Activated B cell treated with CpG ODN at 0.5 μM for 24 hours (primary cell): ENCODE data around the gene TSPAN11. TPM values are rescaled to one million over a fixed set of nuclear protein-coding genes. Genes with fewer than 3 reads are reported as not detected.

Experiments used
- ATAC-seq: fragments of 200-7000 bp; cut with Tn5 transposase; one replicate; pipeline ENCODE4 v1.10.0; 2021; ENCODE audit warnings: low read depth, mild to moderate bottlenecking, moderate library complexity
- CTCF ChIA-PET: fragments of 350-600 bp; sonication (Branson Sonifier 250); formaldehyde crosslinking; loops from one replicate; lab custom pipeline; 2021; ENCODE audit warnings: antibody characterized with exemption; lab: Charles Lee
- POLR2A ChIA-PET: fragments of 350-600 bp; sonication (Branson Sonifier 250); formaldehyde crosslinking; loops from one replicate; lab custom pipeline; 2021; ENCODE audit warnings: antibody characterized with exemption; lab: Charles Lee
- DNase-seq: peaks from one replicate; pipeline ENCODE4 v3.0.0; 2022
- H3K27ac Mint-ChIP-seq: one replicate; pipeline ENCODE4 v1.8.0; 2020; ENCODE audit warnings: mixed read lengths
- H3K27me3 Mint-ChIP-seq: one replicate; pipeline ENCODE4 v1.8.0; 2021; ENCODE audit warnings: mixed read lengths
- H3K36me3 Mint-ChIP-seq: one replicate; pipeline ENCODE4 v1.8.0; 2021; ENCODE audit warnings: low read depth, mixed read lengths
- H3K4me1 Mint-ChIP-seq: one replicate; pipeline ENCODE4 v1.8.0; 2021; ENCODE audit warnings: mixed read lengths
- H3K4me3 Mint-ChIP-seq: one replicate; pipeline ENCODE4 v1.8.0; 2020; ENCODE audit warnings: mild to moderate bottlenecking, mixed read lengths
- H3K9me3 Mint-ChIP-seq: one replicate; pipeline ENCODE4 v1.8.0; 2020; ENCODE audit warnings: mixed read lengths
- intact Hi-C: fragments of 100-400 bp; cut with micrococcal nuclease; formaldehyde crosslinking; loops from one replicate; pipeline ENCODE4 v1.15.1; 2024
- total RNA-seq: library from RNA; stranded (reverse); gene quantifications from 2 replicates; pipeline ENCODE4 v1.2.3, GENCODE V29; 2022
- TF ChIP-seq, protein P1 (sequence below): fragments of 200-600 bp; IDR thresholded peaks from one replicate; pipeline ENCODE4 v1.8.0; 2022; ENCODE audit warnings: antibody characterized with exemption, mild to moderate bottlenecking

The TSPAN11 gene
- total RNA-seq, 1 donor from 2014 or later = not detected

DNA sequence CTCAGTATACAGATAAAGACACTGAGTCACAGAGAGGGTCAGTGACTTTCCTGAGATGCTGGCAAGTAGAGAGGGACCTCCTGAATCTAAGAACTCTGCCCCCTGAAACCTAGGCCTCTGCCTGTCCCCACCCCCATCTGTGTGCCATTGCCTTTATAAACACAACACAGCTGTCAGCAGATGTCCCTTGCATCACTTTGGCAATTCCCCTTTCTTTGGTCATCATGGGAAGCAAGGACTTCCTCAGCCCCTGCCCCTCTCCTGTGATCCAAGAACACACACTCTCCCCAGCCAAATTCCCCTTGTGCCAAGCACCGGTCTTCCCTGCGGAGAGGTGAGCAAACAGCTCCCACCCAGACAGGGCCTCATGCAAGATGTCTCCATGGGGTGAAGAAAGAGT, 8.3 kb downstream of the TSPAN11 start:
- H3K27ac Mint-ChIP-seq = no peak overlapping the region
- H3K4me3 Mint-ChIP-seq = no peak overlapping the region
- no peaks in the 10 kb centered on the region for H3K36me3 Mint-ChIP-seq
- CTCF ChIA-PET = no interaction called here
- no peaks in the 10 kb centered on the region for H3K9me3 Mint-ChIP-seq
- POLR2A ChIA-PET = no interaction called here
- ATAC-seq (no peak), DNase-seq (no peak)
- intact Hi-C loops = no loop called here
- TF ChIP-seq, protein P1, sequence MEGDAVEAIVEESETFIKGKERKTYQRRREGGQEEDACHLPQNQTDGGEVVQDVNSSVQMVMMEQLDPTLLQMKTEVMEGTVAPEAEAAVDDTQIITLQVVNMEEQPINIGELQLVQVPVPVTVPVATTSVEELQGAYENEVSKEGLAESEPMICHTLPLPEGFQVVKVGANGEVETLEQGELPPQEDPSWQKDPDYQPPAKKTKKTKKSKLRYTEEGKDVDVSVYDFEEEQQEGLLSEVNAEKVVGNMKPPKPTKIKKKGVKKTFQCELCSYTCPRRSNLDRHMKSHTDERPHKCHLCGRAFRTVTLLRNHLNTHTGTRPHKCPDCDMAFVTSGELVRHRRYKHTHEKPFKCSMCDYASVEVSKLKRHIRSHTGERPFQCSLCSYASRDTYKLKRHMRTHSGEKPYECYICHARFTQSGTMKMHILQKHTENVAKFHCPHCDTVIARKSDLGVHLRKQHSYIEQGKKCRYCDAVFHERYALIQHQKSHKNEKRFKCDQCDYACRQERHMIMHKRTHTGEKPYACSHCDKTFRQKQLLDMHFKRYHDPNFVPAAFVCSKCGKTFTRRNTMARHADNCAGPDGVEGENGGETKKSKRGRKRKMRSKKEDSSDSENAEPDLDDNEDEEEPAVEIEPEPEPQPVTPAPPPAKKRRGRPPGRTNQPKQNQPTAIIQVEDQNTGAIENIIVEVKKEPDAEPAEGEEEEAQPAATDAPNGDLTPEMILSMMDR = no peak
- H3K27me3 Mint-ChIP-seq = peaks cover 16% of the 10 kb centered on the region
- no peaks in the 10 kb centered on the region for H3K4me1 Mint-ChIP-seq

DNA sequence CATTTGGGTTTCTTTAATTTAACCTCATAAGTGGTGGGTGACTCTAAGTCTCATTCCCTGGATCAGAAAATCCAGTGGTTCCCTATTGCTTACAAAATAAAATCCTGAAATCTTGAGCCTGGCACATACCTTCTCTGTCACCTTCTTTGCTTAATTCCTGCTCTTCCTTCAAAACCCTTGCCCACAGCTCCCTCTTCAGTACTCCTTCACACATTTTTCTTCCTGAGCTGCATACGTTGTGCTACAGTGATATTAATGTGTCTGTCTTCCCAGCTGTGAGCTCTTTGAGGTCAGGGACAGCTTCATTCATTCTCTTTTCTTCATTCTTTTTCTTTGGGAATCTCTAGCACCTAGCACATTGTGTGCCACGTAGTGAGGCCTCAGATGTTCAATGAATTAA, 9.5 kb downstream of the TSPAN11 start:
- intact Hi-C loops = no loop called here
- ChIA-PET POLR2A (no interaction called here), CTCF (no interaction called here)
- H3K4me3 Mint-ChIP-seq = no peak overlapping the region
- ATAC-seq (no peak), DNase-seq (no peak)
- no peaks in the 10 kb centered on the region for H3K36me3 Mint-ChIP-seq
- H3K27ac Mint-ChIP-seq = no peak overlapping the region
- no peaks in the 10 kb centered on the region for H3K9me3 Mint-ChIP-seq
- H3K4me1 Mint-ChIP-seq = no peaks in the 10 kb centered on the region
- TF ChIP-seq, protein P1 = no peak
- H3K27me3 Mint-ChIP-seq = peaks cover 8% of the 10 kb centered on the region

DNA sequence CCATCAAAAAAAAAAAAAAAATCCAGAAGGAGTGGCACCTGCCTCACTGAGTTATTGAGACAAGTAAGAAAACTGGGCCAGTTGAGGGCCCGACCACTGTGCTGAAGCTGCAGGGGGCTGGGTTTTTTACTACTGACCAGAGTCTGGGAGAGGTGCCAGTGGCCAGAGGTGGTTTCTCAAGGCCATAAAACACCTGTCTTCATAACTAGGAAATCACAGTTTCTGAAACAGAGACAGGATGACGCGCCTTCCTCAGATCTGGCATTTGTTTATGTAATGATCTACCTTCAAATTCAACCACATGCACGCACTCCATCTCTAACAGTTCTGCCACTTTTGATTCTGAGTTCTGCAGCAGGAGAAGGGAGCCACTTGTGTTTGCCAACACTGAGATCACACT, 12.7 kb downstream of the TSPAN11 start:
- intact Hi-C loops = no loop called here
- H3K4me1 Mint-ChIP-seq = no peaks in the 10 kb centered on the region
- H3K27me3 Mint-ChIP-seq = peaks cover 5% of the 10 kb centered on the region
- TF ChIP-seq, protein P1 = no peak
- no peaks in the 10 kb centered on the region for H3K36me3 Mint-ChIP-seq
- H3K4me3 Mint-ChIP-seq = no peak overlapping the region
- DNase-seq (no peak), ATAC-seq (no peak)
- H3K27ac Mint-ChIP-seq = no peak overlapping the region
- ChIA-PET POLR2A (no interaction called here), CTCF (no interaction called here)
- no peaks in the 10 kb centered on the region for H3K9me3 Mint-ChIP-seq

DNA sequence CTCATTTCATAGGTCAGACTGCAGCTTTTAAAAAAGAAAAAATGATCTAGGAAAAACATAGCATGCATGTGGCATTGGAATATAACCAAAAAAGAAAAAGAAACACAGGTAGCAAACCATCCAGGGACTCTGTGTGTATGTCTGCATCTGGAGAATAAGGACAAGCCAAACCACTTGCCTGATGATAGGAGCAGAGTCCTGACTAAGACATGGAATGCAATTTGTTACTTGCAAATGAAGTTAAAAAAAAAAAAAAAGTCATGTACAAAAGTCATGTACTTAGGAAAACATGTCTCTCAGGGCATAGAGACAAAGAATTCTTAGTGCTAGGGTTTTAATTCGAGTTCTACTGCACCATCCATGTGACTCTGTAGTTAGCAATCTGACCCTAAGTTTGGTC, 15.9 kb downstream of the TSPAN11 start:
- no peaks in the 10 kb centered on the region for H3K9me3 Mint-ChIP-seq
- TF ChIP-seq, protein P1 = no peak
- CTCF ChIA-PET = no interaction called here

DNA sequence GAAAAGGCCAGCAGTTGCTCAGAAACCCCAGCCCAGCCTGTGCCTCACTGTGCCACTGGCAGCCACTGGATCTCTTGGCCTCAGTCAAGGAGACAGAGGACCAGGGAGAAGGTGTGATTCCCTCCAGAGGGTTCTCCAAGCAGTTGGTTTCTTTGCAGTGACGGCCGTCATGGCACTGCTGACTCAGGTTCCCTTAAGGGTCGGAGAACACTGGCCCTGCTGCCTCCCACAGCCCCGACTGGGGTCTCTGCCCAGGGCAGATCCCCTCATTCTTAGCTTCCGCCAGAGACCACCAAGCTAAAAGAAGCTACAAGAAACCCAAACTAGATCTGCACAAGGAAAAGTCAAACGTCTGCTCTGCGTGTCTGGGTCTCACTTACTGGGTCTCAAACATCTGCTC, 16.4 kb downstream of the TSPAN11 start:
- ATAC-seq = no peak
- CTCF ChIA-PET = no interaction called here
- Mint-ChIP-seq H3K4me3 (no peak overlapping the region), H3K4me1 (no peaks in the 10 kb centered on the region), H3K27ac (no peak overlapping the region), H3K9me3 (no peaks in the 10 kb centered on the region), H3K36me3 (no peaks in the 10 kb centered on the region), H3K27me3 (peaks cover 4% of the 10 kb centered on the region)
- intact Hi-C loops = no loop called here
- POLR2A ChIA-PET = no interaction called here
- TF ChIP-seq, protein P1 = no peak
- no peak for DNase-seq

More for the DNA sequence above, 15.9 kb downstream of the TSPAN11 start:
- H3K27ac Mint-ChIP-seq = no peak overlapping the region
- POLR2A ChIA-PET = no interaction called here
- intact Hi-C loops = no loop called here
- H3K4me1 Mint-ChIP-seq = no peaks in the 10 kb centered on the region
- no peaks in the 10 kb centered on the region for H3K36me3 Mint-ChIP-seq
- no peak overlapping the region for H3K4me3 Mint-ChIP-seq
- ATAC-seq = no peak
- no peak for DNase-seq
- H3K27me3 Mint-ChIP-seq = peaks cover 2% of the 10 kb centered on the region
